Muscle of back (tissue), 10 donors: ENCODE measurements around the gene KRTAP21-1. TPM values are rescaled to one million over a fixed set of nuclear protein-coding genes. Genes with fewer than 3 reads are reported as not detected.

ENCODE experiments used
- polyA plus RNA-seq, 10 donors: library from polyadenylated mRNA; unstranded; fragments of 120-200 nt; gene quantifications; one replicate each; pipeline ENCODE4 v1.2.1, GENCODE V29; 2013; ENCODE audit not compliant: insufficient read length in 10 of 10

KRTAP21-1 gene
- polyA plus RNA-seq, 10 donors = not detected

Other genes starting within 250 kb of the KRTAP21-1 start
- not detected for gene KRTAP19-6, start 213.6 kb downstream of the KRTAP21-1 start, polyA plus RNA-seq
- gene KRTAP19-7, start 194.1 kb downstream of the KRTAP21-1 start, polyA plus RNA-seq = not detected
- gene KRTAP22-2, start 165.0 kb downstream of the KRTAP21-1 start, polyA plus RNA-seq = not detected
- gene KRTAP6-3, start 163.0 kb downstream of the KRTAP21-1 start, polyA plus RNA-seq = not detected
- not detected for gene KRTAP6-2, start 156.5 kb downstream of the KRTAP21-1 start, polyA plus RNA-seq
- not detected for gene KRTAP22-1, start 154.3 kb downstream of the KRTAP21-1 start, polyA plus RNA-seq
- not detected for gene KRTAP6-1, start 141.5 kb downstream of the KRTAP21-1 start, polyA plus RNA-seq
- gene KRTAP20-1, start 139.0 kb downstream of the KRTAP21-1 start, polyA plus RNA-seq = not detected
- not detected for gene KRTAP20-4, start 134.8 kb downstream of the KRTAP21-1 start, polyA plus RNA-seq
- not detected for gene KRTAP20-2, start 120.2 kb downstream of the KRTAP21-1 start, polyA plus RNA-seq
- gene KRTAP20-3, start 112.6 kb downstream of the KRTAP21-1 start, polyA plus RNA-seq = not detected
- gene KRTAP21-3, start 36.7 kb downstream of the KRTAP21-1 start, polyA plus RNA-seq = not detected
- gene KRTAP21-2, start 8.2 kb downstream of the KRTAP21-1 start, polyA plus RNA-seq = not detected
- not detected for gene KRTAP8-1, start 57.8 kb upstream of the KRTAP21-1 start, polyA plus RNA-seq
- not detected for gene KRTAP7-1, start 74.3 kb upstream of the KRTAP21-1 start, polyA plus RNA-seq
- not detected for gene KRTAP11-1, start 126.2 kb upstream of the KRTAP21-1 start, polyA plus RNA-seq